ENCODE results near the gene CITED2.
A peak's percentile ranks its signal among the peaks of the same experiment; 100 is the strongest.

Gene CITED2

GRCh38 chr6:139330306-139330705 is 44.1 kb downstream of the CITED2 start:
- no peak for DNase-seq (ENCODE audit: low spot score)

GRCh38 chr6:139329224-139329623 is 45.2 kb downstream of the CITED2 start:
- DNase-seq (ENCODE audit: low spot score): no peak

DNA sequence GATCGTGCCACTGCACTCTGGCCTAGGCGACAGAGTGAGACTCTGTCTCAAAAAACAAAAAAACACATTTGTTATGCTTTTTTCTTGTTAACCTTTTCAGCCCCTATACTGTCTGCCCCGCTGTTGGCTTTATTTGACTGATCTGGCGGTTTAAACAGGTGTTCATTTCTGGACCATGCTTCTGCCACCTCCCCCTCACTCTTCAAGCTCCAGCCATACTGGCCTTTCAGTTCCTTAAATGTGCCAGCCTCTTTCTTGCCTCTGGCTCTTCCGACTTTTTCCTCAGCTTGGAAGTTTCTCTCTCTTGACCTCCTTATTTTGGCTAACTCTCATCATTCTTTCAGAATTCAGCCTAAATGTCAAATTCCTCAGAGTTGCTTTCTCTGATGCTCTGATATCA is 47.4 kb downstream of the CITED2 start:
- DNase-seq (ENCODE audit: low spot score): no peak

GRCh38 chr6:139325686-139326085 is 48.8 kb downstream of the CITED2 start:
- DNase-seq (ENCODE audit: low spot score): no peak

- no peak for DNase-seq (ENCODE audit: low spot score)
These were observed 49.3 kb downstream of the CITED2 start for GRCh38 chr6:139325125-139325524.

GRCh38 chr6:139324301-139324555 is 50.2 kb downstream of the CITED2 start:
- no peak for DNase-seq (ENCODE audit: low spot score)

- peak; percentile 88 for DNase-seq (ENCODE audit: low spot score)
These were observed 50.7 kb downstream of the CITED2 start for GRCh38 chr6:139323511-139324300.

All from activated CD4-positive, alpha-beta T cell treated with anti-CD3 and anti-CD28 coated beads, Interleukin-2, Interleukin-4, amounts not matched to agents 100 ng/mL and 50 ng/mL, durations not matched to agents 16 hours and 8 hours (primary cell).